Sigmoid colon (tissue), 3 donors: ENCODE results near the gene SCN9A.

Source experiments
- CTCF ChIP-seq, 4 experiments: fragments of 450-650 bp in 3 of 4; fragments of 200-600 bp in 1 of 4; IDR thresholded peaks; one replicate each; pipeline ENCODE4 v1.5.1; 2016 to 2019; ENCODE audit warnings: antibody characterized with exemption in 4 of 4, mild to moderate bottlenecking in 3 of 4, moderate library complexity in 2 of 4
- POLR2A ChIP-seq, 2 donors: fragments of 450-650 bp; IDR thresholded peaks; one replicate each; pipeline ENCODE4 v1.6.1; 2016; ENCODE audit warnings: antibody characterized with exemption in 2 of 2, mild to moderate bottlenecking in 2 of 2, moderate library complexity in 2 of 2

DNA sequence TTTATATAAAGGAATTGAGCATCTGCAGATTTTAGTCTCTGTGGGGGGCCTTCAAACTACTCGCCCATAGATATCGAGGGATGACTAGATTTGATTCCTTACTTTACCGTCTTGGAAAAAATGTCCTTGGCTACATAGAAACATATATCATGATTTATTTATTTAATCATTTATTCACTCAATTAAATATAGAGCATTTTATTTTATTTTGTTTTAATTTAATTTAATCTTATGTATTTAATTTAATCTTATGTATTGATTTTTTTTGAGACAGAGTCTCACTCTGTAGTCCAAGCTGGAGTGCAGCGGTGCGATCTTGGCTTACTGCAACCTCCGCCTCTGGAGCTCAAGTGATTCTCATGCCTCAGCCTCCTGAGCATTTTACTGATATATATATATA is 105.4 kb downstream of the SCN9A start:
- TF ChIP-seq POLR2A (IDR thresholded peaks at IDR 0.05) (no peak), CTCF (IDR thresholded peaks at IDR 0.05) (no peak)
